Kidney (tissue), 14 donors: Measurements from ENCODE around the gene CDK5R1. TPM values are rescaled to one million over a fixed set of nuclear protein-coding genes. Genes with fewer than 3 reads are reported as not detected.

Source experiments
- DNase-seq, 5 donors: peaks; one replicate each; pipeline ENCODE4 v3.0.0-alpha.2; 2013 to 2020
- FAIRE-seq: peaks from 2 replicates; lab custom pipeline; 2012; peaks lifted over from hg19 to GRCh38; lab: Jason Lieb, UNC
- H3K27ac ChIP-seq, 2 donors: one replicate each; pipeline ENCODE4 v1.7.0; 2013; ENCODE audit warnings: low read depth in 2 of 2, low read length in 2 of 2, inconsistent platforms in 1 of 2
- H3K27me3 ChIP-seq: one replicate; pipeline ENCODE4 v1.7.1; 2013; ENCODE audit warnings: low read length, inconsistent platforms; ENCODE audit not compliant: control insufficient read depth, insufficient read depth
- H3K36me3 ChIP-seq, 3 donors: one replicate each; pipeline versions ENCODE4 v1.7.0 to v1.7.1; 2013; ENCODE audit warnings: low read length in 3 of 3, control low read depth in 1 of 3, inconsistent platforms in 1 of 3; ENCODE audit not compliant: insufficient read depth in 3 of 3, control insufficient read depth in 2 of 3
- H3K4me1 ChIP-seq, 3 donors: one replicate each; pipeline versions ENCODE4 v1.7.0 to v1.7.1; 2013; ENCODE audit warnings: low read length in 3 of 3, inconsistent platforms in 1 of 3, low read depth in 1 of 3; ENCODE audit not compliant: control insufficient read depth in 2 of 3, insufficient read depth in 2 of 3
- H3K4me3 ChIP-seq, 3 donors: one replicate each; pipeline versions ENCODE4 v1.7.0 to v1.8.1; 2013; ENCODE audit warnings: low read length in 3 of 3, control low read depth in 1 of 3, inconsistent platforms in 1 of 3
- H3K9ac ChIP-seq, 3 donors: one replicate each; pipeline versions ENCODE4 v1.7.0 to v1.7.1; 2013; ENCODE audit warnings: low read length in 3 of 3, control low read depth in 1 of 3, inconsistent platforms in 1 of 3
- H3K9me3 ChIP-seq, 3 donors: one replicate each; pipeline versions ENCODE4 v1.7.0 to v1.7.1; 2013; ENCODE audit warnings: low read length in 3 of 3, control low read depth in 1 of 3, inconsistent platforms in 1 of 3; ENCODE audit not compliant: control insufficient read depth in 2 of 3, insufficient read depth in 1 of 3
- CTCF ChIP-seq: IDR thresholded peaks from 3 replicates; pipeline ENCODE4 v1.5.1; 2012; ENCODE audit warnings: mild to moderate bottlenecking, moderate library complexity, borderline replicate concordance; ENCODE audit not compliant: insufficient read depth; ENCODE audit errors: extremely low read depth
- intact Hi-C: fragments of 100-400 bp; cut with DNase I; formaldehyde crosslinking; loops from one replicate; pipeline ENCODE4 v1.11.1; 2022
- polyA plus RNA-seq: library from polyadenylated mRNA; stranded (reverse); fragments of 350-450 nt; fragmentation: Illumina TruSeq; extraction: RNeasy Lipid Tissue Mini Kit (QIAGEN cat#74804); gene quantifications from one replicate; pipeline ENCODE4 v1.2.3, GENCODE V29; 2014; ENCODE audit warnings: low read depth, low replicate concordance; ENCODE audit not compliant: insufficient read depth
- total RNA-seq: library from RNA; stranded (reverse); fragmentation: NEBNext Ultra II Directional; extraction: Animal tissue kit (Norgen Biotek cat#: 25700); gene quantifications from one replicate; pipeline ENCODE4 v1.2.1, GENCODE V29; 2021
- donor health status: control.
- donor health status: control.
- donor health status: control.
- donor health status: control.
- donor health status: control.
- donor health status: DM: yes; HTN: yes; CAD: no.
- donor health status: Normal renal cell carcinoma (clear cell type).

CDK5R1 gene
- total and polyA plus RNA-seq, 2 donors from 2014 or later, result 0.67 to 1.5 TPM

- H3K36me3 ChIP-seq, result peaks cover 8 to 37% (median 15%) of the 10 kb centered on the region in 3 donors
- H3K9me3 ChIP-seq, result no peaks in the 10 kb centered on the region
- intact Hi-C loops, result no loop called here
- peaks cover 0 to 10% (median 4%) of the 10 kb centered on the region in 3 donors for H3K4me1 ChIP-seq
- peak overlapping the region in 1 of 2 donors; percentile 76 for H3K27ac ChIP-seq
- no peak overlapping the region for H3K4me3 ChIP-seq
- FAIRE-seq (no peak), DNase-seq (no peak)
- H3K9ac ChIP-seq, result no peak overlapping the region
- TF ChIP-seq CTCF, result no peak
- H3K27me3 ChIP-seq, result no peaks in the 10 kb centered on the region
These were observed 23.5 kb upstream of the CDK5R1 start for GRCh38 chr17:32463304-32463703.

GRCh38 chr17:32464374-32464773, 22.4 kb upstream of the CDK5R1 start:
- FAIRE-seq (peak; percentile 32), DNase-seq (no peak)
- no peak for TF ChIP-seq CTCF
- H3K4me3 ChIP-seq, result no peak overlapping the region
- H3K9me3 ChIP-seq, result no peaks in the 10 kb centered on the region
- no peak overlapping the region for H3K9ac ChIP-seq
- peak overlapping the region in 1 of 2 donors; percentile 76 for H3K27ac ChIP-seq
- intact Hi-C loops, result no loop called here
- no peaks in the 10 kb centered on the region for H3K27me3 ChIP-seq
- H3K36me3 ChIP-seq, result peaks cover 8 to 40% (median 16%) of the 10 kb centered on the region in 3 donors
- peaks cover 0 to 10% (median 4%) of the 10 kb centered on the region in 3 donors for H3K4me1 ChIP-seq

GRCh38 chr17:32467949-32468348, 18.8 kb upstream of the CDK5R1 start:
- DNase-seq (no peak), FAIRE-seq (no peak)
- H3K27me3 ChIP-seq, result no peaks in the 10 kb centered on the region
- H3K9ac ChIP-seq, result no peak overlapping the region
- peaks cover 6 to 55% (median 33%) of the 10 kb centered on the region in 3 donors for H3K36me3 ChIP-seq
- intact Hi-C loops, result no loop called here
- no peaks in the 10 kb centered on the region for H3K9me3 ChIP-seq
- TF ChIP-seq CTCF, result no peak
- no peak overlapping the region for H3K27ac ChIP-seq
- H3K4me1 ChIP-seq, result peaks cover 0 to 10% (median 4%) of the 10 kb centered on the region in 3 donors
- H3K4me3 ChIP-seq, result no peak overlapping the region
